Stimulated activated CD4-positive, alpha-beta T cell treated with anti-CD3 and anti-CD28 coated beads, Interleukin-15, amount 100 ng/mL, for 1 hour (primary cell): ENCODE results near the gene WWOX.

Source experiments
- DNase-seq, 2 donors: peaks; one replicate each; pipeline ENCODE4 v3.0.0-alpha.2; 2020; ENCODE audit warnings: low read depth in 1 of 2, low spot score in 1 of 2

WWOX gene

DNA sequence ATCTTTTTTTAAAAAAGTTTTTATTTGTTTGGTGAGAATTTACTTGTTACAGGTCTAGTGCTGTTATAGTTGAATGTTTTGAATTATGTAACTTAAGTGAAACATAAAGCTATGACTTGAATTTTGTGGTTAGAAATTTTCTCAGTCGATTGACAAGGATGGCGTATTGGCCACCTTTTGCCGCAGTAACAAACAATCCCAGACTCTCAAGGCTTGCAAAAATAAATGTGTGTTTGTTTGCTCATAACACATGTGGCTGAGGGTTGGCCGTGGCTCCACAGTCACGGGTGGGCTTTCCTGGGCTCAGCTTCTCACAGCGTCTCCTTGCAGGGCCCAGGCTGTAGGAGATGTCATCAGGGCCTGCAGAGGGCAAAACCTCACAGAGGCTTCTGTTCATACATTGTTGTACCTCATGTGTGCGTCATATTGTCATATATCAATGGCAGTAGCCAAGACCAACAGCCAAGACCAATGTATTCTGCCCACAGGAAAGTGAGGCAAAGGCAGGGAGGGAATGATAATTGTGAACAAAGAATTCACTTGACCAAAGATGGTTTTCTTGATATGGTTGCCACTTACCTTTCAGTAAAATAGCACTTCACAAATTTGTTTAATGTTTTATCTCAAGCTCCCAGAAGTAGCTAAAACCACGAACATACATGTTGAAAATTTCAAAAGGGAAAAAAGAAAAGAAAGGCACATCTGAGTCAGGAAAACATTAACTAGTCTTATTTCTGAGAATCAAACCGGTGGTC is 93.5 kb downstream of the WWOX start:
- no peak for DNase-seq

DNA sequence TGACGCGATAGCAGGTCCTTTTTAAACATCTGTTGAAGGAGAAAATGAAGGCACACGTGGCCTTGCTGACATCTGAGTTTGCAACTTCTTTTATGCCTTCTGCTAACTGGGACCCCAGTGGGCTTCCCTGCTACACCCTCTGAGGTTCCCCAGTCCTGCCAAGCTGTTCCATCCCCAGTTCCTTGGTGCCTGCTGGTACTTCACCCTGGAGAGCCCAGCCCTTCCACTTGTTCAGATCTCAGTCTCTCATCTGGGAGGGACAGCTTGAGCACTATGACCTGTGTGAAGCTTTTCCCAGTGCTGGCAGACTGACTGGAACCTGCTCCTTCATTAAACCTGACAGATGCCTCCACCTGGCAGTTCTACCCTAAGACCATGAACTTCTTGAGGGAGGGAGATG is 95.5 kb downstream of the WWOX start:
- no peak for DNase-seq

DNA sequence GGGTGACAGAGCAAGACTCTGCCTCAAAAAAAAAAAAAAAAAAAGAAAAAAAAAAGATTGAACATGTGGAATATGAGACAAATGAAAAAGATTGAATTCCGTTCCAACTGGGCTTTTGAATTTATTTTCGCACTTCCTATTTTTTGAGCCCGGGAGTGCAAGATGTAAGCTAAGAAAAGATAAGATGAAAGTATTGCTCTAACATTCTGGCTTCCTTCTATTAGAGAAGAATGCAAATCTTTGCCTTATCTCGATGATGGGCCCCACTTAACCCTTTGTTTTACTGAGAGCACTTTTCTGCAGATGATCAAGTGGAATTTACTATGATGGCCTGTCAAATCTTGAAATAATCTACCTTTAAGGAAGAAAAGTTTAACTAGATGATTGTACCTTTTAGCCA is 96.3 kb downstream of the WWOX start:
- DNase-seq = no peak

DNA sequence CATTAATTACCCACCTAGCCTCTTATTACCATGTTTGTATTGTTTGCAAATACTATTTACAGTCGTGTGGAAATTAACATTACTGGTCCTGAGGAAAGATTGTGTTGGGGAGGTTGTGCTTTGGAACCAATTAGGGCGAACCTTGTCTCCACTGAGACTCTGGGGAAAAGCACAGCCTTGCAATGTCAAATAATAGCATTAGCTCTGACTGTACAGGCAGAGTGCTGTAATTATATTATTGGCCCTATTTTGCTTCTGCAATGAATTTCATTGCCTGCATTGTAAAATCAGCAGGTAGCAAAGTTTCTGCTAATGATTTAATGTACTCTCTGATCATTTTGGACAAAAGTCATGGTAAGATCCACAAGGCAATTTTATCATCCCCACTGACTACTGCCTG is 97.0 kb downstream of the WWOX start:
- no peak for DNase-seq

DNA sequence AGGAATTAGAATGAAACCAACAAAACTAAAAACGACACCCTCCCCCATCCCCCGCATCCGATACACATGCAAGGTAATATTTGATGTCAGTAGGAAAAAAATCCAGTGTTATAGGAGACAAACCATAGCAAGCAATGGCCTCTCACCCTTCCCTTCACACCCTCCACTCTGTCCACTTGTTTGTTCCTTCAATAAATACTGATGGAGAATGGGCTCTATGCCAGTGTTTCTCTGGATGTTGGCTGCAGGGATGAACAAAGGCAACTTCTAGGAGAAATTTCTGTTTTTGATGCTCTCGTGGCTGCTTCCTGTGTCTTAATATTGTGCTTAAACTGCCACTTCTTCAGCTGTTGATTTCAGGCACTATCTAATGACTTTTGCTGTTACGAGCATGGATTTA is 98.8 kb downstream of the WWOX start:
- DNase-seq = no peak

DNA sequence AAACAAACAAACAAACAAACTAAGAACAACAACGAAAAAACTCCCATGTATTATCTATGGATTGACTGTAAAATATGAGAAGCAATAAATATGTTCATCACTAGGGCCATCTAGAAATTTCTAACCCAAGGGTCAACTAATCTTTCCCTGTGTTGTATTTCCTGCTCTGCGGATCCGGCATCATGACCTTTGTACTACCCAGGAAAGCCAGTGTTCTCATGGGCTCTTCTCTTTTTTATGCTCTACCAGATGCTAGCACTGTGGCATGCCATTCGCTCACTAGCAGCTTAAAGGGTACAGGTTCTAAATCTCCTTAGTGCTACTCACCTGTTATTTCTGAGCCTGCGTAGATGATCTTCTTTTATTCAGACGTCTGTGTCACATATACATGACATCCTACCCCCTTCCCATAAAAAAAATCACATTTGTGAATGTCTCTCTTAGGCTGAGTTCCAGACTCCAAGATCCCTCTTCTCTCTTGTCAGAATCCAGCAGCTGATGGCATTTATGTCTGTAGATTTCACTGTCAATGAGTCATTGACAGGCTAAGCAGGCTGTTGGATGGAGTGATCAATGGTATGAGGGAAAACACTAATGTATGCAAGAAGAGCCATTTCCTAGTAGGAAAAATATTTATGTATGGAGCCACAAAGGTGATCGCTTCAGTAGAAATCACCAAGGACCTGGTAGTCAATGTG is 100.0 kb downstream of the WWOX start:
- DNase-seq = no peak

DNA sequence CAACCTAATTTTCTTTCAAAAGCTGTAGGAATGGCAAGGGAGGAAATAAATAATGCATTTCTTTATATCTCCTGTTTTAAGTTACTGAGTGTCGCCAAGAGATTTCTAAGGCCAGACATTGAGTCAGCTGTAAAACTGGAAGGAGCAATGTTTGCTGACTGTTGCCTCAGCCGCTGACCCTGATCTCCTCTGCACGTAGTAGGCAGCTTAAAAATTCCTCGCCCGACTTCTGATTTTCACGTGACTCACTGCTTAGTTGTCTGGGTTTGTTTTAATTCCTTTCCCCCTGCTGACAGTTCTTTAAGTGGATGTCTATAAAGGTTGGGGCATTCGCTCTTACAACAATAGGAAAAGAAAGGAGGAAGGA is 100.6 kb downstream of the WWOX start:
- DNase-seq = no peak

DNA sequence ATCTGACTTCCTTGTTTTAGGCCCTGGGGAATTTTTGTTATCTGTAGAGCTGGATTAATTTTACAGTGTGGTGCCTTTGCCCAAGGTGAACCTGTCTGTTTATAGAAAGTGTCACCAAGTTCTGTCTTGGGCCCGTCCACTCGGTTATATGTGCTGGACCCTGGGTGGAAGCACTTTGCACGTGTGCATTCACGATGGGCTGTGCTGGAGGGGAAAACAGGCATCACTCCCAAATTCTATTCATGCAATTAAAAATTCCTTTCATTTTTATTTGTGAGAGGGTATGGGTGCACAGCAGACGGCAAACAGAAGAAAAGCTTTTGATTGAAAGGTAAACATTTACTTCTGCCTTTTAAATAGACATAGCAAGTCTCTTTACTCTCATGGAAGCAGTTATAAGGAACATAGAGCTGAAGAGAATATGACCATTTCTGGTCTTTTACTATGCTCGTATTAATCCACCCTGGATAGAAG is 101.2 kb downstream of the WWOX start:
- DNase-seq = no peak

DNA sequence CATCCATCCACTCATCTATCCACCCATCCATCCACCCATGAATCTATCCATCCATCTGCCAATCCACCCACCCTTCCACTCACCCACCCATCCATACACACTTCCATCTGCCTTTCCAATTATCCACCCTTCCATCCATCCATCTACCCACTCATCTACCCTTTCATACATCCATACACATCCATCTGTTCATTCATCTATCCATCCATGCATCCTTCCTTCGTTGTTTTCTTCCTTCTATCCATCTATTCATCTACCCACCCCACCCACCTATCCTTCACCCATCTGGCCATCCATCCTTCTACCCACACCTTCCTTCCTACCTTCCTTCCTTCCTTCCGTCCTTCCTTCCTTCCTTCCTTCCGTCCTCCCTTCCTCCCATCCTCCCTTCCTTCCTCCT is 106.1 kb downstream of the WWOX start:
- no peak for DNase-seq

DNA sequence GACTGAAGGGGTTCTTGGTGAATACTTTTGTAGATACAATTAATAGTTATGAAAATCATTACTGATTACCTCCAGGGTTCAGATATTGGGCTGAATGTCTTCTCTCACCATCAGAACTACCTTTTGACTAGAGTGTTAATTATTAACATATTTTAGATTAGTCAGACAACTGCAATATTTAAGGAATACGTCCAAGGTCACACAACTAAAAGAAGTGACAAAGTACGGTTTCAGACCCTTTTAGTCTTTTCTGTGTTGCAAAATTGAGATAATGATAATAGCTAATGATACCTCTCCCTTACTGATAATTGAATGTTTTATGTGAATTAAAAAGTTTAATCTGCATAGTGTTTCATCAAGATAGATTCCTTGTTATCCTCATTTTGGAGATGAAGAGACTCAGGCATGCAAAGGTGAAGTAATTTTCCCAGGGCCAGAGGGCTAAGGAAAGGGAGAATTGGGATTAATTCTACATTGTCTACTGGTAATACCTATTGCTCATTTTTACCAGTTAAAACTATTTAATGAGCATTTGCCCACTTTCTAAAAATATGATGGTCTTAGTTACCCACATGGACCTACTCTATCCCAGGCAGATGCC is 107.3 kb downstream of the WWOX start:
- no peak for DNase-seq

DNA sequence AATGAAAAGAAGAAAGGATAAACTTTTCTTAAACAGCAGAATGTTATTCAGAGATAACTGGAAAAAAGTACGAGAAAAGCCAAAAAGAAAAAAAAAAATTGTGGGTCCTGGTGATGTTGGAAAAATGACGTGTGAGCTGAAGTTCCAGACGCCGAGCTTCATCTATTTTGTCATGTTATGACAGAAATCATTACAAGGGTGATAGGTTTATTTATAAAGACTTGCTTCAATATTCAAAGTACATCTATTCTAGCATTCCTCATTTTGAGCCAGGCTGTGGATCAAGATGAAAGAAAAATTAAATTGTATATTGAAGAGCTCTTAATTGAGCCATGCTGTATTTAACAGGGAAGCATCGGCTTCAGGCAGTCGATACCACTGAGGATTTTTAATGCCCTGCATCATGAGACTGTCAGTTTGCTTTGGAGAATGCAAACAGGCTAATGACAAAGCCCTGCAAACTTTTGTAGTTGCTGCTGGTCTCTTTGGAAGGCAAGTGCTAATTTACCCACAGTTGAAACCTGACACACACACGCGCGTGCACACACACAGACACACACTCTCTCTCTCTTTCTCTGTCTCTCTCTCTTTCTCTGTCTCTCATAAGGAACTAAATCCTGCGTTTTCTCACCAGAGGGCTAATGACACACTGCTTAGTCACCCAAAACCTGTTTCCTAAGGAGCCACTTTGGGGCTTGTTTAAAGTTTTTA is 110.7 kb downstream of the WWOX start:
- no peak for DNase-seq

DNA sequence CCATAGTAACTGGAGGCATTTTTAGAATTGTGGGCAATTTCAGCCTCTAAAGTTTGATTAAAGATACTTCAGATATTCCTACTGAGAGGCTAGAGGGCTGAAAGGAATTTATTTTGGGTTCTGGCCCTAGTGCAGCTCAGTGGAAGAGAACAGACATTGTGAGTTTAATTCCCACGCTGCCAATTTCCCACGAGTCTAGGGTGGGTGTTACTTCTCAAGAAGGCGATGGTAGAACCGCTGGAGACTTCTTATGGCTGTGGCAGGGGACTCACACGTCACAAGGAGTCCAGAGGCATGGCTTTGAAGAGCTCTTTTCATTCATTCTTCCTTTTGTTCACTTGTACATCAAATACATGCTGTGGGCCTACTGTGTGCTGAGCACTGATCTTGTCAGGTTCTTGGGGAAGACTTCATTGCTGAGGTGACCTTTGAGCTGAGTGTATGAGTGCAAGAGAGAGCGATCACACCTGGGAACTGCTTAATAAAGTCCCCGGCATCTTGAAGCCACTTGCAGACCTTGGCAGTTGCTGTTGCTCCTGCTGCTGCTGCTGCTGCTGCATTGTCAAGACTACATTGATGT is 111.7 kb downstream of the WWOX start:
- DNase-seq = no peak

DNA sequence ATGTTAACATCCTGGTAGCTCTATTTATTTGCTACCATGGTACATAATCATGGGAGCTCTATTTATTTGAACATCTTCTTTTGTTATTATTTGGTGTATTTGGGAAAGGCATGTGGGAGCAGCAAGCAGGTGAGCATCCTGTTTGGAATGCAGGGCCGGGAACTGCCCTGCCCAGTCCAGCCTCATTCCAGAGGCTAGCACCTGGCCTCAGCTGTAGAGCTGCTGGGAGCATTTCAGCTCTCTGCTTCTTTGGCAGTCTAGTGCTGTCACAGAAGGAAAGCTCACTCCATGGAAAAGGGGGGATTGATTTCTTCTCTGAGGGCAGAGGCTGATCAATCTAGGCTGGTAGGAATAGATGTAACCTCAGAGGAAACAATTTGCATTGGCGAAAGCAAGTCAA is 112.5 kb downstream of the WWOX start:
- DNase-seq = no peak

DNA sequence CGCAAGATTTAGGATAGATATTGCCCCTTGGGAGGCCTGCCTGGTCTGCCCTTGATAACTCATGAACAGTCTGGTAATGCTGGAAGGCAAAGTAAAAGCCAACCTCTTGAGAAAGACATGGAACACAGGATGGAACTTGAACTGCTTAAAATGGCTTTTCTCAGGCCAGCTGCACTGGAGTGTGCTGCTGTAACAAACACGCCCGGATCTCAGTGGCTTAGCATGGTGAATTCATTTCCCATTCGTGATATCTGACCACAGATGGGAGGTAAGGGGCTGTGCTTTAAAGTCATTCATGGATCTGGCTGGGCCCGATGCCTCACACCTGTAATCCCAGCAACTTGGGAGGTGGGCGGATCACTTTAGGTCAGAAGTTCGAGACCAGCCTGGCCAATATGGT is 113.2 kb downstream of the WWOX start:
- DNase-seq = no peak

DNA sequence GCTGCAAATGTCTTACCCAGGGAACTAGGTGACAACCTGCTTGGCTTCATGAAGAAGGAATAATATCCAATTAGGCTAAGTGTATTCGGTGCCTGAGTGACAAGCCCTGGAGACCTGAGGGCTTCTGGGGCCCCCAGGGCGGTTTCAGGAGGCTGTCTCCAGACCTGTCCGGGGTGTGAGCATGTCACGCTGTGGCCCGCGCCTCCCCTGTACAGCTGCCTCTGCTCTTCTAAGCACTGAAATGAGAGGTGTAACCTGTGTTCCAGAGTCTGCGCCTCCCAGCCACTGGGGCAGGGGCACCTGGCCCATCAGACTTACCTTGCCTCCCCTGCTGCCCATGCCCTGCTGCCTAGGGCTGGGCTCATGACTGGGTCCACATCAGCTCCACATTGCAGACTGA is 114.3 kb downstream of the WWOX start:
- no peak for DNase-seq

DNA sequence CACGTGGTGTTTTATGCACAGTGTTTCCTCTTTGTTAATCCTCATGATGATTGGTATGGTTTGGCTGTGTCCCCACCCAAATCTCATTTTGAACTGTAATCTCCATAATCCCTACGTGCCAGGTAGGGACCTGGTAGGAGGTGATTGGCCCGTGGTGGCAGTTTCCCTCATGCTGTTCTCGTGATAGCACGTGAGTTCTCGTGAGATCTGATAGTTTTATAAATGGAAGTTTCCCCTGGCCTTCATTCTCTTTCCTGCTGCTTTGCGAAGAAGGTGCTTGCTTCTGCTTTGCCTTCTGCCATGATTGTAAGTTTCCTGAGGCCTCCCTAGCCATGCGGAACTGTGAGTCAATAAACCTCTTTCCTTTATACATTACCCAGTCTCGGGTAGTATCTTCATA is 115.8 kb downstream of the WWOX start:
- DNase-seq = no peak

DNA sequence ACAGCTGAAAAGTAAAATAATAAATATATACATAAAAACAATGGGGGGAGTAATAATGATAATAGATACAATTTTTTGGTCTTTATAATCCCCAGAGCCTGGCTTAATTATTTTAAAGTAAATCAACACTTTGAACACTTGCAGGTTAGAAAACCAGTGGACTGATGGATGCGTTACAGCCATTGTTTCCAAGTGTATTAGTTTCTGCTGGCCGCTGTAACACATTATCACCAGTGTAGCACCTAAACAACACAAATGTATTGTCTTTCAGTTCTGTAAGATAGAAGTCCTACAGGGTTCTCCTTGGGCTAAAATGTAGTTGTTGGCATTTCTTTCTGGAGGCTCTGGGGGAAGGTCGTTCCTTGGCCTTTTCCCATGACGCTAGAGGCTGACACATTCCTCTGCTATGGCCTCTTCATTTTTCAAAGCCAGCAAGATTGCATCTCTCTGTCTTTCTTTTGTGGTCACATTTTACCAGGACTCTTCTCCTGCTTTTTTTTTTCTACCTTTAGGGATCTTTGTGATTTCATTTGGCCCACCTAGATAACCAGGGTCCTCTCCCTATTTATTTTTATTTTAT is 116.8 kb downstream of the WWOX start:
- DNase-seq = no peak

DNA sequence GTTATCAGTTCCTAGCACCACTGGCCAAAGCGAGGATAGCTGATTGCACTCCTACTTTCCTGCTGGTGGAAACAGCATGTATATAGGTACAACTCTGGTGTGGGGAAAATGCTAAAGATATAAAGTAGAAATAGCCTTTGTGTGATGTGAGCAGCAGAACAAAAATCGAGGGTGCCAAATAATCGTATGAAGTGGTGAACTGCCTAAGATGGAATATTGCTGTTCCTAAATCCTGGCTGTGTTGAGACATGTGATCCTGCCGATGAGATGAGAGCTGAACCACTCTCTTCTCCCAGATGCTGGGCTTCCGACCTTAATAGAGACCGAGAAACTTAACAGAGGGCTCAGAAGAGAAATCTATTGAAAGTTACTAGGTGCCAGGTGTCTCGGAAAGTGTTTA is 117.8 kb downstream of the WWOX start:
- no peak for DNase-seq

DNA sequence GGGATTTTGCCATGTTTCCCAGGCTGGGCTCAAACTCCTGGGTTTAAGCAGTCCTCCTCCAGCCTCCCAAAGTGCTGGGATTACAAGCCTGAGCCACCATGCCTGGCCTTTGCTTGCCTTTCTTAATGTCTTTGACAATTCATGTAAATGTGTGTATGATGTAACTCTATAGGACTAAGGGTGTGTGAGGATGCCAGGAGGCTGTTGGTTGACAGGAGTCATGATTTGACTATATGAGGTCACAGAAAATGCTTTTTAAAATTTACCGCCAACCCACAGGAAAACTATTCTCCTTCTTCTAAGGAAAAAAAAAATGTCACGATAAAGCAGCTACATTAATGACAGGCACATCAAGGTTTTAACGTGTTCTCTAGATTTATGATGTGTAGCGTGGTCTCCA is 118.8 kb downstream of the WWOX start:
- no peak for DNase-seq

DNA sequence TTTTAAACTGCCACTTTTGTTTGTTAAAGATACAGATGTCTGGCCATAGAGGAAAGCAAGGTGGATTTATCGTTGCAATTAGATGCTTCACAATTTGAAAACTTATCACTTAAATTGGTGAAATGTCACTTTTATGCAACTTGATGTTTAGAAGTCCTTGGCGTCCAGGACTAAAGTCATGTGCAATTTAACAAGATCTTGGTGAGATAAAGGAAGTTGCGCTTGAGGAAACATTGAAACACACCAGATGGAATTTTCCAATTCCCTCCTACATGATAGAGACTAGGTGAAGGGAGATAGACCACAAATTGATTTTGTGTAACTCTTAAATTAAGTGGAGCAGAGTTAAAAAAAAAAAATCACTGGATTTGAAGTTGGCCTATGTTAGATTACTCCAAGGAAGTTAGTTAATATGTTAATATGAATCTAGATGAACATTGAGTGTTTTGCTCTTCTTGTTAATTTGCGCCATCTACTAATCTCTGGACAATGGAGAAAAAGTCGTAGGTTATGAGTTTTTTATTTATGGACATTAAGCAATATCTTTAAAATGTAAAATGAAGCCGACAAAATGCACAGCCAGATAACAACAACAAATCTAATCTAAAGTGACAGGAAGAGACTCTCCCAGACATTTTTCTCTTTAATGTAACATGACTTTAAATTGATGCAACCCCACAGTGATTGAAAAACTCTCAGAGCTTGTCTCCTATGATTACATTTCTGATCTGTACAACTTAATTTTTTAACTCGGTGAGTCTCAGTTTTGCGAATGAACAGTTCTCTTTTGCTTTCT is 119.6 kb downstream of the WWOX start:
- DNase-seq = no peak
